ENCODE data around the gene USP32.
A peak's percentile ranks its signal among the peaks of the same experiment; 100 is the strongest.
"Not testable (repeated sequence)": the region's sequence is repeated elsewhere in the genome, so short reads cannot be mapped to it uniquely, and the experiment has no call there.

Gene USP32

GRCh38 chr17:60323754-60324153, 68.2 kb downstream of the USP32 start:
- DNase-seq (ENCODE audit: insufficient read length, low spot score) (no peak), FAIRE-seq (no peak)
- no peak for TF ChIP-seq CTCF (IDR thresholded peaks at IDR 0.05; ENCODE audit: insufficient read depth, missing control alignments)

- no peak for TF ChIP-seq CTCF (IDR thresholded peaks at IDR 0.05; ENCODE audit: insufficient read depth, missing control alignments)
- DNase-seq (ENCODE audit: insufficient read length, low spot score) (no peak), FAIRE-seq (no peak)
Observed at GRCh38 chr17:60322056-60322387, 69.9 kb downstream of the USP32 start.

- no peak for DNase-seq (ENCODE audit: insufficient read length, low spot score)
- FAIRE-seq, result no peak
- TF ChIP-seq CTCF (IDR thresholded peaks at IDR 0.05; ENCODE audit: insufficient read depth, missing control alignments), result no peak
Observed at GRCh38 chr17:60321336-60322055, 70.4 kb downstream of the USP32 start.

- no peak for DNase-seq (ENCODE audit: insufficient read length, low spot score)
- TF ChIP-seq CTCF (IDR thresholded peaks at IDR 0.05; ENCODE audit: insufficient read depth, missing control alignments), result no peak
- no peak for FAIRE-seq
Observed at GRCh38 chr17:60318830-60319229, 73.1 kb downstream of the USP32 start.

GRCh38 chr17:60318326-60318725, 73.6 kb downstream of the USP32 start:
- DNase-seq (ENCODE audit: insufficient read length, low spot score) (no peak), FAIRE-seq (peak; percentile 6)
- no peak for TF ChIP-seq CTCF (IDR thresholded peaks at IDR 0.05; ENCODE audit: insufficient read depth, missing control alignments)

- FAIRE-seq, result no peak
- TF ChIP-seq CTCF (IDR thresholded peaks at IDR 0.05; ENCODE audit: insufficient read depth, missing control alignments), result peak; percentile 7
- DNase-seq (ENCODE audit: insufficient read length, low spot score), result no peak
Observed at GRCh38 chr17:60315650-60316049, 76.3 kb downstream of the USP32 start.

GRCh38 chr17:60314900-60315299, 77.0 kb downstream of the USP32 start:
- not testable (repeated sequence) for DNase-seq (ENCODE audit: insufficient read length, low spot score); FAIRE-seq

GRCh38 chr17:60314423-60314822, 77.5 kb downstream of the USP32 start:
- DNase-seq (ENCODE audit: insufficient read length, low spot score), result no peak
- TF ChIP-seq CTCF (IDR thresholded peaks at IDR 0.05; ENCODE audit: insufficient read depth, missing control alignments), result no peak
- FAIRE-seq, result no peak
